Stimulated activated CD4-positive, alpha-beta T cell treated with anti-CD3 and anti-CD28 coated beads, Interleukin-1b, Interleukin-23, amount 100 ng/mL, for 1 hour (primary cell): Measurements from ENCODE around the gene ZP2.
"Not testable (repeated sequence)": the region's sequence is repeated elsewhere in the genome, so short reads cannot be mapped to it uniquely, and the experiment has no call there.

Experiments used
- DNase-seq, 2 donors: peaks; one replicate each; pipeline ENCODE4 v3.0.0-alpha.2; 2020; ENCODE audit warnings: low read depth in 2 of 2

The ZP2 gene

GRCh38 chr16:21211486-21211885 is at the start of gene ZP2:
Gene ZP2, minus strand, starts transcription at chr16:21211574. Its CDS starts 27 bp downstream, at chr16:21211547.
- no peak for DNase-seq

DNA sequence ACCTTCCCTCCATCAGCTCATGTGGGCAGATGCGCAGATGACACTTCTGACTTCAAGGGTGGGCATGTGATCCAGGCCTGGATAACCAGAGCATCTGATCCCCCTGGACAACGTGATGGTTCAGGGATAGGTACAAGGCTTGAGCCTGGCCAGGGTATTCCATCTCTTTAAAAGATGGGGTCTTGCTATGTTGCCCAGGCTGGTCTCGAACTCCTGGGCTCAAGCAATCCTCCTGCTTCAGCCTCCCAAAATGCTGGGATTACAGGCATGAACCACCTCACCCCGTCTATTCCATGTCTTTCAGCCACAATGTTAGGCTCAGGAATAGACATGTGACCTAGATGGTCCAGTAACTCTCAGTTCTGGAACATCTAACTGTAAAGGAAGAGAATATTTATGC is 45.9 kb upstream of the ZP2 start:
- no peak for DNase-seq

DNA sequence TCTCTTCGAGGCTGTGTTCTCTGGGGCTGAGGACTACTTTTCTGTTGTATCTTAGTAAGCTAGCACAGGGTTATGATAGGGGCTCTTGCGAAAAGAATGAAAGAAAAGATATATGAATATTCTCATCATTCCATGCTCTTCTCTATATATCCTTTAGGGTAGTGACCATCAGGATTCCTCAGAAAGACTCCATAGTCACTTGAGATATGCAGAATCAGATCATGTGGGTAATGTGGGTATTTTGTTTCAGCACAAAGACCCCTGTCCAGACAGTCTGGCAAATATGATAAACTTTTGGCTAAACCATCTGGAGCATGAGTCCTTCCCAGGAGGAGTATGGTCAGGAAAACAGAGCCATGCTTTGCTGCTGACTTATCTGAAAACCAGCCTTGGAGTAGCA is 45.3 kb upstream of the ZP2 start:
- no peak for DNase-seq

DNA sequence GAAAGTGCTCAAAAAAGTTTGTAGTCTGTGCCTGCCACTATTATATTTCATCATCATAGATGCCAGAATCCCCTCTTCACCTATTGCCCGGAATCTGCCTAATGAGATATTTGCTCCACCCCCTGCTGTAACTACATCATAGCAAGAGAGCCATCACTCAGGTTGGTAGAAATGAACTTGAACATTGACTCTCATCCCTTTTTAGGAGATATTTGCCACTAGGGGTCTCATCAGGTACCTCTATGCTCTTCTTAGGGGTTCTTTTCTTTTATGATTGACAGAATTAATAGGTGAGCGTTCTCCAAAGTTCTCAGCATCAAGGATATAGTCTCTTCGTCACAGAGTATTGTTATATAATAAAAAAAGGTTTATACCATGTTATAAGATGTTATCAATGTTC is 42.1 kb upstream of the ZP2 start:
- no peak for DNase-seq

DNA sequence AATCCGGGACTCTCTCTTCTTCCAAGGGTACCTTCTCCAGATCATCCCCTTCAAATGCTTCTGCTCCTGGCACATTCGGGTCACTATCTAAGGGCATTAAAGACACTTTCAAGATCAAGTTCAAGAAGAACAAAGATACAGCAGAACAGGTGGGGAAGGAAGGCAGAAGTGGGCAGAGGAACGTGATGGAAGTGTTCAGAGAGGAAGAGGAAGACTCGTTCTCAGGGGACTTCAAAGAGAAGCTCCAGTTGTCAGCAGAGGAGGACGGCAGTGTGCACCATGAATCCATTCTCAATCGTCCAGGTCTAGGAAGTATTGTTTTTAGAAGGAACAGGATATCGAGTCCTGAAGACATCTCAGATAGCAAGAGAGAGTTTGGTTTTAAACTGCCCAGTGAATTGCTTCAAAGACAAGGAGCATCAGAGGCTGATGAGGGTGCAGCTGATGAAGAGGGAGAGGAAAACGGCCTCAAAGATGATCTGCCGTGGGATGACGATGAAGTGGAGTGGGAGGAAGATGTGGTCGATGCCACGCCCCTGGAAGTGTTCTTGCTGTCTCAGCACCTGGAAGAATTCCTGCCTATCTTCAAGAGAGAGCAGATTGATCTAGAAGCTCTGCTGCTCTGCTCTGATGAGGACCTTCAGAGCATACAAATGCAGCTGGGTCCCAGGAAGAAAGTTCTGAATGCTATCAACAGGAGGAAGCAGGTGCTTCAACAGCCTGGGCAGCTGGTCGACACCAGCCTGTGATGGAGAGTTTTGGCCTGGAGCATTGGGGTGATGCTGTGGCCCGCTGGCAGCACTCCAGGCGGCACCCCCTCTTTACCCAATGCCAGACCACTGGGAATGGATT is 38.9 kb upstream of the ZP2 start:
- DNase-seq: no peak

DNA sequence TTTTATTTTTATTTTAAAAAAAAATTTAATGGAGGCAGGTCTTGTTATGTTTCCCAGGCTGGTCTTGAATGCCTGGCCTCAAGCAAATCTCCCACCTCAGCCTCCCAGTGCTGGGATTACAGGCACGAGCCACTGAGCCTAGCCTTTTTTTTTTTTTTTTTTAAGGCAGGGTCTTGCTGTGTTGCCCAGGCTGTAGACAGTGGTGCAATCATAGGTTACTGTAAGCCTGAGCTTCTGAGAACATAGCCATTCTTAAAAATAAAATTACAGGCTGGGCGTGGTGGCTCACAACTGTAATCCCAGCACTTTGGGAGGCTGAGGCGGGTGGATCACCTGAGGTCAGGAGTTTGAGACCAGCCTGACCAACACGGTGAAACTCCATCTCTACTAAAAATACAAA is 36.8 kb upstream of the ZP2 start:
- DNase-seq: not testable (repeated sequence)

GRCh38 chr16:21244518-21245215 is 33.3 kb upstream of the ZP2 start:
- no peak for DNase-seq

GRCh38 chr16:21242756-21243155 is 31.4 kb upstream of the ZP2 start:
- no peak for DNase-seq

DNA sequence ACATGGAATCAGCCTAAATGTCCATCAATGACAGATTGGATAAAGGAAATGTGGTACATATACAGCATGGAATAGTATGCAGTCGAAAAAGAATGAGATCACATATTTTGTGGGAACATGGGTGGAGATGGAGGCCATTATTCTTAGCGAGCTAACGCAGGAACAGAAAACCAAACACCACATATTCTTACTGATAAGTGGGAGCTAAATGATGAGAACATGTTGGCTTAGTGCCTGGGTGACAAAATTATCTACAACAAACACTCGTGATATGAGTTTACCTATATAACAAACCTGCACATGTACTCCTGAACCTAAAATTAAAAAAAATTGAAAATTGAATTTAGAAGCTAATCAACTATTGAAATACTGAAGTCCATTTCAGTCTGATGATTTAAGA is 28.3 kb upstream of the ZP2 start:
- no peak for DNase-seq

GRCh38 chr16:21236831-21237230 is 25.5 kb upstream of the ZP2 start:
- DNase-seq: no peak

DNA sequence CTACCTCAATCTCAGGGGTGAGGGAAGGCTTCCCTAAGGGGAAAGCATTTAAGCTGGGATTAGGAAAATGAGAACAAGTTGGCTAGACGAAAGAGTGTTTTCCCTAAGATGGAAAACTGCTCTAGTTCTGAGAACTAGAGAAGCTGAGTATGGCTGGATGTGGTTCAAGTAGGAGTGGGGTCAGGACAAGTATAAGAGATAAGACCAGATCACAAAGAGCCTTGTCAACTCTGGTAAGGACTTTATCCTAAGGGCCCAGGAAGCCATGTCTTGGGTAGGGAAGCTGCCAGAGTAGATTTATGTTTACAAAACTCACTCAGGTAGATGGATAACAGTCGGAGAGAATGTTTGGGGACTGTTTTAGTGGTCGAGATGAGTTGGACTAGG is 23.8 kb upstream of the ZP2 start:
- DNase-seq: no peak

- no peak for DNase-seq
Observed at GRCh38 chr16:21233521-21234150, 22.3 kb upstream of the ZP2 start, which contains the start of gene ANKS4B. Gene ANKS4B, plus strand, starts transcription at chr16:21233699. Its CDS starts 39 bp downstream, at chr16:21233738.

GRCh38 chr16:21233045-21233520 is 21.7 kb upstream of the ZP2 start:
- no peak for DNase-seq

GRCh38 chr16:21228361-21228872 is 17.0 kb upstream of the ZP2 start:
- DNase-seq: no peak

DNA sequence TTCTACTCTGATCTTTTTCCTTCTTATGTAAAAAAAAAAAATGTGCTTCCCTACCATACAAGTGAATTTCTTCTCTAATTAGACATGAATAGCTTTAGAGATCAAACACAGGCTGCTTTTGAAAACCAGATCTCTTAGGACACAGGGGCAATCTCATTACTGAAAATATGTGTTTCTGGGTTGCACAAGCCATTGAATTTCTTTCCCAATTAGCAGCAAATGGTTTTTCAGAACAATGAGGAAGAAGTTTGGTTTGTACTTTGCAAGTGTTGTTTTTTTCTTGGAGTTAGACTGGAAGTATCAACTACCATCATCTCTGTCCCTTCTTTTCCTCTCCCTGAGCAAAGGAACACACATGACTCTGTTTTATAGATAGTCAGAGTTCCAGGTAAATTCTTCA is 16.5 kb upstream of the ZP2 start:
- no peak for DNase-seq

DNA sequence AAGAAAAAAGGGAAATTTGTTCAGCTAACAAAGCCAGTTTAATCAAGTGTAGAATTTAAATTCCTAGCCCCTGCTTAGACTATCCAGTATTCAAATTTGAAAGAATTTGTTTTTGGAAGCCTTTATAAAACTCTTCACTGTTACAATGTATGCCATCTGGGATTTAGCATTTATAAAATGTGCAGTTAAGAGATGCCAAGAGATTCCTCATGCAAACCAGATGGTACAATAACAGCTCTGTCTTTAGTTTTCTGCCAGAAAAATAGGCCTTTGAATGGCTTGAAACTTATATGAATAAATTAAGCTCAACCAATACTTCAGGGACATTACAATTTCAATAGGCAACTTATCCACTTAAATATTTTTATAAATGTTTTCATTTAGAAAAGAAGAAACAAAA is 15.4 kb upstream of the ZP2 start:
- no peak for DNase-seq

GRCh38 chr16:21224800-21225199 is 13.4 kb upstream of the ZP2 start:
- no peak for DNase-seq

DNA sequence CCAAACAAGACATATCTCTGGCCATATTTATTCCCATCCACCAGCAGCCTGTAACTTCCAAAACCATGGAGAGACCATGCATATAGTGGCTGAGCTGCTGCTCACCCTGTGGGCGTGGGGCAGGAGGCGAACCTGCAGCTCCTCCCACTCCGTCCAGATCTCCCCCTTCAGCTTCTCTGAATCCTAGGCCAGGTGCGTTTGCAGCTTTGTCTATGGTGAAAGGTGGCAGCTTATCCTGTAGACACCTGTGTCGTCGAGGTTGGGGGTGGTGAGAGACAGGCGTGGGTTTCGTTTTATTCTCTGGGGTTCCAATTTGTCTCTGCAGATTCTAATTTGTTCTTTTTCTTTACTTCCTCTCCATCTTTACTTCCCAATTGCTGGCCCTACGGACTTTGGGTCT is 12.4 kb upstream of the ZP2 start:
- no peak for DNase-seq

GRCh38 chr16:21222495-21223337 is 11.3 kb upstream of the ZP2 start:
- DNase-seq: no peak

DNA sequence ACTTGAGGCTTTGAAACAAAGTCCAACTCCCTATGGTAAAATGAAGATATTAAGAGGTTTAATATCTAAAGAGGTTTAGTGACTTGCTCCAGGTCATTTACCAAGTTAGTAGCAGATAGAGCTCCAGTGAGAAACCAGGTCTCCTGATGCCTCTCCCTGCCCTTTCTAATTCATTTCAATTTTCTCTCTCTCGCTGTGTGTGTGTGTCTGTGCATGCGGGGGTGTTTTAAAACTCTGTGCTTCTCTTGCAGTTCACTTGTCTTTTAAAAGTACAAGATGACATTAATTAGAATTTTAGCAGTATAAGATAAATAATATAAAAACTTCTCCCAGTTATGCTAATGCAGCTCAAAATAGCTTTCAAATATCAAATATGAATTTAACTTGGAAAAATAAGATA is 8.2 kb upstream of the ZP2 start:
- no peak for DNase-seq

DNA sequence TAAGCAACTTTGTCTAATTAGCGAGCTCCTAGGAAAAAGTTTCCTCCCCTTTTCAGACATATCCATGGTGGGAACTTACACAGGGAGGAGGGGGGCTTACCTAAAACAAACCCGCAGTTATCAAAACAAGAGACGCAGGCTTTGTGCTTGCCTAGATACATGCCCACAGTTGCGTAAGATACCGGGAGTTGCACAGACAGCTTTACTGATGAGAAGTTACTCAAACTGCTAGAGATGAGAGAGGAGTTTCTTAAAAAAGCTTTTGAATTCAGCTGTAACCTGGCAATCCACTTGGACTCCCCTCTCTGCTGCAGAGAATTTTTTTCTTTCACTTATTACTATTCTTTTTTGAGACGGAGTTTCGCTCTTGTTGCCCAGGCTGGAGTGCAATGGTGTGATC is 6.8 kb upstream of the ZP2 start:
- no peak for DNase-seq
